IMR-90 (cell line): ENCODE measurements around the gene HSPA9. TPM values are rescaled to one million over a fixed set of nuclear protein-coding genes. Genes with fewer than 3 reads are reported as not detected.

Experiments used
- ATAC-seq: fragments of 200-7000 bp; cut with Tn5 transposase; 2 replicates; pipeline ENCODE4 v1.9.1; 2020; ENCODE audit warnings: low read depth, mild to moderate bottlenecking, moderate library complexity
- BruUV-seq: library from RNA; stranded (reverse); fragments of 400-500 nt; replicated peaks from 2 replicates; lab custom pipeline; 2021; lab: Mats Ljungman, UMichigan
- CTCF ChIA-PET: fragments of 300-600 bp; formaldehyde crosslinking; extraction: SDS; loops from one replicate; lab custom pipeline; 2021; ENCODE audit warnings: antibody characterized with exemption; lab: Yijun Ruan, JAX
- POLR2A ChIA-PET: fragments of 300-600 bp; sonication (Branson Sonifier 250); formaldehyde crosslinking; loops from one replicate; lab custom pipeline; 2022; ENCODE audit warnings: antibody characterized with exemption; ENCODE audit not compliant: unreplicated experiment; lab: Charles Lee
- DNase-seq: peaks from one replicate; pipeline ENCODE4 v3.0.0; 2013
- H2AFZ ChIP-seq: replicated peaks from 2 replicates; pipeline ENCODE3; 2013; ENCODE audit warnings: low read length, mild to moderate bottlenecking; ENCODE audit not compliant: poor library complexity
- H2AK5ac ChIP-seq: 2 replicates; pipeline ENCODE4 v1.6.1; 2013; ENCODE audit warnings: low read depth, low read length, inconsistent platforms
- H2AK9ac ChIP-seq: replicated peaks from 2 replicates; pipeline ENCODE3; 2013; ENCODE audit warnings: mild to moderate bottlenecking, low read depth, low read length, moderate library complexity; ENCODE audit not compliant: poor library complexity
- H2BK120ac ChIP-seq: 2 replicates; pipeline ENCODE4 v1.6.1; 2013; ENCODE audit warnings: low read depth, low read length, inconsistent platforms
- H2BK15ac ChIP-seq: 3 replicates; pipeline ENCODE4 v1.6.1; 2013; ENCODE audit warnings: low read depth, low read length, inconsistent platforms
- H2BK20ac ChIP-seq: 2 replicates; pipeline ENCODE4 v1.6.1; 2013; ENCODE audit warnings: low read depth, mild to moderate bottlenecking, inconsistent platforms, low read length, moderate library complexity
- H2BK5ac ChIP-seq: 2 replicates; pipeline ENCODE4 v1.6.1; 2013; ENCODE audit warnings: mild to moderate bottlenecking, low read depth, low read length, inconsistent platforms; ENCODE audit not compliant: poor library complexity, severe bottlenecking
- H3K14ac ChIP-seq: replicated peaks from 2 replicates; pipeline ENCODE4 v1.6.1; 2013; ENCODE audit warnings: low read depth, low read length, inconsistent platforms
- H3K18ac ChIP-seq: 2 replicates; pipeline ENCODE4 v1.6.1; 2013; ENCODE audit warnings: low read depth, low read length, control low read depth
- H3K23ac ChIP-seq: 2 replicates; pipeline ENCODE4 v1.6.1; 2013; ENCODE audit warnings: low read depth, low read length, inconsistent platforms
- H3K27ac ChIP-seq: 2 replicates; pipeline ENCODE4 v1.5.1; 2013; ENCODE audit warnings: mild to moderate bottlenecking, control low read depth, low read length; ENCODE audit not compliant: insufficient read depth
- H3K27me3 ChIP-seq: 2 replicates; pipeline ENCODE4 v1.6.1; 2013; ENCODE audit warnings: low read length; ENCODE audit not compliant: control insufficient read depth, insufficient read depth
- H3K36me3 ChIP-seq: 2 replicates; pipeline ENCODE4 v1.6.1; 2013; ENCODE audit warnings: low read length, mixed read lengths; ENCODE audit not compliant: control insufficient read depth, insufficient read depth
- H3K4ac ChIP-seq: 2 replicates; pipeline ENCODE4 v1.6.1; 2013; ENCODE audit warnings: low read depth, low read length, inconsistent platforms
- H3K4me1 ChIP-seq: 2 replicates; pipeline ENCODE4 v1.6.1; 2013; ENCODE audit warnings: low read length, mixed read lengths; ENCODE audit not compliant: control insufficient read depth, insufficient read depth
- H3K4me2 ChIP-seq: 2 replicates; pipeline ENCODE4 v1.6.1; 2013; ENCODE audit warnings: low read depth, mild to moderate bottlenecking, control low read depth, low read length, moderate library complexity
- H3K4me3 ChIP-seq: 2 replicates; pipeline ENCODE4 v1.5.1; 2013; ENCODE audit warnings: low read depth, mild to moderate bottlenecking, control low read depth, low read length, moderate library complexity; ENCODE audit not compliant: insufficient read depth
- H3K56ac ChIP-seq: 2 replicates; pipeline ENCODE4 v1.6.1; 2013; ENCODE audit warnings: low read length, inconsistent platforms; ENCODE audit not compliant: insufficient read depth; ENCODE audit errors: extremely low read depth
- H3K79me1 ChIP-seq, 2 experiments: 2 replicates each; pipeline ENCODE4 v1.6.1; 2013; ENCODE audit warnings: low read length in 2 of 2, inconsistent platforms in 1 of 2, low read depth in 1 of 2
- H3K9ac ChIP-seq: 2 replicates; pipeline ENCODE4 v1.6.1; 2013; ENCODE audit warnings: low read depth, low read length, control low read depth
- H3K9me1 ChIP-seq: 2 replicates; pipeline ENCODE4 v1.6.1; 2013; ENCODE audit warnings: low read length, inconsistent platforms; ENCODE audit not compliant: insufficient read depth
- H3K9me3 ChIP-seq: 2 replicates; pipeline ENCODE4 v1.6.1; 2013; ENCODE audit warnings: low read length; ENCODE audit not compliant: control insufficient read depth, insufficient read depth
- H4K20me1 ChIP-seq: 2 replicates; pipeline ENCODE4 v1.6.1; 2013; ENCODE audit warnings: low read length, inconsistent platforms; ENCODE audit not compliant: insufficient read depth
- H4K5ac ChIP-seq: 2 replicates; pipeline ENCODE4 v1.6.1; 2013; ENCODE audit warnings: mild to moderate bottlenecking, low read depth, low read length, control low read depth
- H4K8ac ChIP-seq, 2 experiments: 2 replicates each; pipeline ENCODE4 v1.6.1; 2013; ENCODE audit warnings: low read depth in 2 of 2, low read length in 2 of 2, control low read depth in 1 of 2, inconsistent platforms in 1 of 2
- H4K91ac ChIP-seq: 2 replicates; pipeline ENCODE4 v1.6.1; 2013; ENCODE audit warnings: low read depth, low read length, inconsistent platforms; ENCODE audit not compliant: insufficient read depth
- ELK1 ChIP-seq: fragments of 150-350 bp; IDR thresholded peaks from 2 replicates; pipeline ENCODE4 v1.6.1; 2016; ENCODE audit warnings: low read depth, mild to moderate bottlenecking, low read length, moderate library complexity, borderline replicate concordance
- MXI1 ChIP-seq: IDR thresholded peaks from 2 replicates; pipeline ENCODE4 v1.6.1; 2012; ENCODE audit warnings: low read depth, mild to moderate bottlenecking, low read length, moderate library complexity, borderline replicate concordance
- NFE2L2 ChIP-seq: fragments of 150-350 bp; IDR thresholded peaks from 2 replicates; pipeline ENCODE4 v1.6.1; 2016; ENCODE audit warnings: low read depth, mild to moderate bottlenecking, low read length
- RCOR1 ChIP-seq: IDR thresholded peaks from 2 replicates; pipeline ENCODE4 v1.6.1; 2012; ENCODE audit warnings: mild to moderate bottlenecking, low read length, improper control_type of control experiment; ENCODE audit not compliant: insufficient replicate concordance
- WGBS, 2 experiments: methylation state at CpG; one replicate each; pipeline versions ENCODE4 v1.1.5 to v1.1.7; 2013; ENCODE audit warnings: missing lambda C conversion rate in 2 of 2; ENCODE audit not compliant: insufficient read length in 1 of 2; ENCODE audit errors: extremely low coverage in 2 of 2; 5-methylcytosine and 5-hydroxymethylcytosine counted together
- dilution Hi-C: fragments of 300-500 bp; cut with HindIII; formaldehyde crosslinking; loops from one replicate; pipeline ENCODE4 v1.14.3; 2018; ENCODE audit warnings: low sequenced_read_pairs; ENCODE audit not compliant: unreplicated experiment
- in situ Hi-C: fragments of 300-500 bp; cut with MboI; formaldehyde crosslinking; loops from 3 replicates; pipeline ENCODE4 v1.14.3; 2019; ENCODE audit warnings: low sequenced_read_pairs, inconsistent platforms, mixed read lengths
- intact Hi-C: fragments of 100-400 bp; cut with micrococcal nuclease; formaldehyde crosslinking; loops from 2 replicates; pipeline ENCODE4 v1.10.0; 2022
- polyA plus RNA-seq, 3 experiments: library from polyadenylated mRNA; depleted of rRNA; stranded (reverse); fragments of >200 nt; gene quantifications; 2 replicates each; pipeline ENCODE4 v1.2.3, GENCODE V29; 2012; ENCODE audit warnings: low replicate concordance in 1 of 3
- total RNA-seq: library from RNA; depleted of rRNA; stranded (reverse); fragments of >200 nt; gene quantifications from 2 replicates; pipeline ENCODE4 v1.2.3, GENCODE V29; 2012
- TF ChIP-seq, protein P1 (sequence below): fragments of 150-350 bp; IDR thresholded peaks from 2 replicates; pipeline ENCODE4 v1.6.1; 2017; ENCODE audit warnings: mild to moderate bottlenecking, antibody characterized with exemption, low read length, low read depth
- TF ChIP-seq, protein P2 (sequence below): conservative IDR thresholded peaks from 2 replicates; pipeline ENCODE4 v1.5.1; 2012; ENCODE audit warnings: mild to moderate bottlenecking, low read depth, low read length, improper control_type of control experiment

Gene HSPA9
- total and polyA plus RNA-seq, 2 of the 4 experiments (the other 2 are of a cell fraction), result 157 to 472 TPM

GRCh38 chr5:138622051-138622450 is 46.9 kb upstream of the HSPA9 start:
- Histone ChIP-seq H4K91ac (no peak overlapping the region), H2AK5ac (no peak overlapping the region), H4K8ac (no peak overlapping the region), H2BK120ac (no peak overlapping the region), H2BK20ac (no peak overlapping the region), H2BK5ac (no peak overlapping the region), H3K79me1 (no peaks in the 10 kb centered on the region), H4K5ac (no peak overlapping the region), H3K4me1 (no peaks in the 10 kb centered on the region), H3K4ac (no peak overlapping the region), H3K9me1 (no peaks in the 10 kb centered on the region), H3K9me3 (no peaks in the 10 kb centered on the region), H2BK15ac (no peak overlapping the region), H3K18ac (no peak overlapping the region), H3K4me2 (no peak overlapping the region), H3K9ac (no peak overlapping the region), H3K36me3 (no peaks in the 10 kb centered on the region), H3K4me3 (no peak overlapping the region), H3K14ac (no peak overlapping the region), H4K20me1 (no peaks in the 10 kb centered on the region), H3K23ac (no peak overlapping the region), H3K27ac (no peak overlapping the region), H2AFZ (no peak overlapping the region), H2AK9ac (no peak overlapping the region), H3K27me3 (peaks cover 7% of the 10 kb centered on the region), H3K56ac (no peak overlapping the region)
- POLR2A ChIA-PET, result no interaction called here
- in situ Hi-C loops, result no loop called here
- ATAC-seq (no peak), DNase-seq (no peak)
- dilution Hi-C loops, result no loop called here
- BruUV-seq, result no TSS peak
- WGBS, 2 experiments, result no CpG with 5 or more reads among the region's 4 CpGs
- CTCF ChIA-PET, result no interaction called here
- intact Hi-C loops, result no loop called here
- TF ChIP-seq, protein P1, sequence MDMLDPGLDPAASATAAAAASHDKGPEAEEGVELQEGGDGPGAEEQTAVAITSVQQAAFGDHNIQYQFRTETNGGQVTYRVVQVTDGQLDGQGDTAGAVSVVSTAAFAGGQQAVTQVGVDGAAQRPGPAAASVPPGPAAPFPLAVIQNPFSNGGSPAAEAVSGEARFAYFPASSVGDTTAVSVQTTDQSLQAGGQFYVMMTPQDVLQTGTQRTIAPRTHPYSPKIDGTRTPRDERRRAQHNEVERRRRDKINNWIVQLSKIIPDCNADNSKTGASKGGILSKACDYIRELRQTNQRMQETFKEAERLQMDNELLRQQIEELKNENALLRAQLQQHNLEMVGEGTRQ, result no peak
- TF ChIP-seq ELK1 (no peak), MXI1 (no peak), NFE2L2 (no peak), RCOR1 (no peak)
- TF ChIP-seq, protein P2, sequence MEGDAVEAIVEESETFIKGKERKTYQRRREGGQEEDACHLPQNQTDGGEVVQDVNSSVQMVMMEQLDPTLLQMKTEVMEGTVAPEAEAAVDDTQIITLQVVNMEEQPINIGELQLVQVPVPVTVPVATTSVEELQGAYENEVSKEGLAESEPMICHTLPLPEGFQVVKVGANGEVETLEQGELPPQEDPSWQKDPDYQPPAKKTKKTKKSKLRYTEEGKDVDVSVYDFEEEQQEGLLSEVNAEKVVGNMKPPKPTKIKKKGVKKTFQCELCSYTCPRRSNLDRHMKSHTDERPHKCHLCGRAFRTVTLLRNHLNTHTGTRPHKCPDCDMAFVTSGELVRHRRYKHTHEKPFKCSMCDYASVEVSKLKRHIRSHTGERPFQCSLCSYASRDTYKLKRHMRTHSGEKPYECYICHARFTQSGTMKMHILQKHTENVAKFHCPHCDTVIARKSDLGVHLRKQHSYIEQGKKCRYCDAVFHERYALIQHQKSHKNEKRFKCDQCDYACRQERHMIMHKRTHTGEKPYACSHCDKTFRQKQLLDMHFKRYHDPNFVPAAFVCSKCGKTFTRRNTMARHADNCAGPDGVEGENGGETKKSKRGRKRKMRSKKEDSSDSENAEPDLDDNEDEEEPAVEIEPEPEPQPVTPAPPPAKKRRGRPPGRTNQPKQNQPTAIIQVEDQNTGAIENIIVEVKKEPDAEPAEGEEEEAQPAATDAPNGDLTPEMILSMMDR, result no peak
